GM06990 (cell line): ENCODE data around the gene CFAP20DC.

ENCODE experiments used
- DNase-seq: peaks from one replicate; pipeline ENCODE4 v3.0.0-alpha.2; 2011; ENCODE audit not compliant: insufficient read length; ENCODE audit errors: extremely low read depth
- H3K27me3 ChIP-seq: replicated peaks from 2 replicates; pipeline ENCODE4 v1.6.0; 2011; ENCODE audit warnings: low read length; ENCODE audit not compliant: control insufficient read depth, insufficient read depth
- H3K36me3 ChIP-seq: 2 replicates; pipeline ENCODE4 v1.5.1; 2011; ENCODE audit warnings: low read length; ENCODE audit not compliant: control insufficient read depth, insufficient read depth
- H3K4me3 ChIP-seq: replicated peaks from 2 replicates; pipeline ENCODE4 v1.5.1; 2011; ENCODE audit warnings: low read depth, mild to moderate bottlenecking, control low read depth, low read length
- CTCF ChIP-seq: IDR thresholded peaks from 2 replicates; pipeline ENCODE4 v1.5.1; 2011; ENCODE audit warnings: low read length, control low read depth, mild to moderate bottlenecking, inconsistent platforms; ENCODE audit not compliant: insufficient read depth, poor library complexity, severe bottlenecking

Gene CFAP20DC

GRCh38 chr3:58793938-58794337, 255.9 kb downstream of the CFAP20DC start:
- H3K36me3 ChIP-seq = no peaks in the 10 kb centered on the region
- H3K27me3 ChIP-seq = no peaks in the 10 kb centered on the region
- no peak for TF ChIP-seq CTCF
- no peak for DNase-seq
- no peak overlapping the region for H3K4me3 ChIP-seq

GRCh38 chr3:58792921-58793451, 256.8 kb downstream of the CFAP20DC start:
- Histone ChIP-seq H3K4me3 (no peak overlapping the region), H3K27me3 (no peaks in the 10 kb centered on the region), H3K36me3 (no peaks in the 10 kb centered on the region)
- no peak for TF ChIP-seq CTCF
- no peak for DNase-seq

GRCh38 chr3:58789385-58789784, 260.4 kb downstream of the CFAP20DC start:
- no peaks in the 10 kb centered on the region for H3K27me3 ChIP-seq
- H3K36me3 ChIP-seq = no peaks in the 10 kb centered on the region
- no peak overlapping the region for H3K4me3 ChIP-seq
- TF ChIP-seq CTCF = no peak
- DNase-seq = no peak

GRCh38 chr3:58784888-58785287, 264.9 kb downstream of the CFAP20DC start:
- Histone ChIP-seq H3K4me3 (no peak overlapping the region), H3K27me3 (no peaks in the 10 kb centered on the region), H3K36me3 (no peaks in the 10 kb centered on the region)
- DNase-seq = no peak
- no peak for TF ChIP-seq CTCF

- no peak overlapping the region for H3K4me3 ChIP-seq
- TF ChIP-seq CTCF = no peak
- H3K36me3 ChIP-seq = no peaks in the 10 kb centered on the region
- H3K27me3 ChIP-seq = no peaks in the 10 kb centered on the region
- DNase-seq = no peak
These were observed 265.4 kb downstream of the CFAP20DC start for GRCh38 chr3:58784425-58784824.

- TF ChIP-seq CTCF = no peak
- Histone ChIP-seq H3K36me3 (no peaks in the 10 kb centered on the region), H3K4me3 (no peak overlapping the region), H3K27me3 (no peaks in the 10 kb centered on the region)
- DNase-seq = no peak
These were observed 266.0 kb downstream of the CFAP20DC start for GRCh38 chr3:58783845-58784244.
